ENCODE data around the gene DAGLA. TPM values are rescaled to one million over a fixed set of nuclear protein-coding genes. Genes with fewer than 3 reads are reported as not detected.
A peak's percentile ranks its signal among the peaks of the same experiment; 100 is the strongest.

DAGLA gene
- total RNA-seq, 1 donor from 2014 or later: 3.2 TPM

GRCh38 chr11:61751384-61751783, 71.2 kb downstream of the DAGLA start:
- Histone ChIP-seq H3K27ac (replicated peaks) (no peak overlapping the region), H3K27me3 (ENCODE audit: low read depth) (peaks cover 28% of the 10 kb centered on the region), H3K4me3 (no peak overlapping the region), H3K9me3 (replicated peaks) (no peaks in the 10 kb centered on the region), H3K4me1 (peaks cover 16% of the 10 kb centered on the region), H3K36me3 (no peaks in the 10 kb centered on the region)
- TF ChIP-seq, protein P1, sequence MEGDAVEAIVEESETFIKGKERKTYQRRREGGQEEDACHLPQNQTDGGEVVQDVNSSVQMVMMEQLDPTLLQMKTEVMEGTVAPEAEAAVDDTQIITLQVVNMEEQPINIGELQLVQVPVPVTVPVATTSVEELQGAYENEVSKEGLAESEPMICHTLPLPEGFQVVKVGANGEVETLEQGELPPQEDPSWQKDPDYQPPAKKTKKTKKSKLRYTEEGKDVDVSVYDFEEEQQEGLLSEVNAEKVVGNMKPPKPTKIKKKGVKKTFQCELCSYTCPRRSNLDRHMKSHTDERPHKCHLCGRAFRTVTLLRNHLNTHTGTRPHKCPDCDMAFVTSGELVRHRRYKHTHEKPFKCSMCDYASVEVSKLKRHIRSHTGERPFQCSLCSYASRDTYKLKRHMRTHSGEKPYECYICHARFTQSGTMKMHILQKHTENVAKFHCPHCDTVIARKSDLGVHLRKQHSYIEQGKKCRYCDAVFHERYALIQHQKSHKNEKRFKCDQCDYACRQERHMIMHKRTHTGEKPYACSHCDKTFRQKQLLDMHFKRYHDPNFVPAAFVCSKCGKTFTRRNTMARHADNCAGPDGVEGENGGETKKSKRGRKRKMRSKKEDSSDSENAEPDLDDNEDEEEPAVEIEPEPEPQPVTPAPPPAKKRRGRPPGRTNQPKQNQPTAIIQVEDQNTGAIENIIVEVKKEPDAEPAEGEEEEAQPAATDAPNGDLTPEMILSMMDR (IDR thresholded peaks at IDR 0.05; ENCODE audit: borderline replicate concordance): no peak
- no peak for DNase-seq
- intact Hi-C loops (cut with micrococcal nuclease): no loop called here

- Histone ChIP-seq H3K4me3 (peak within 1 kb of the TSS; percentile 60), H3K4me1 (peaks cover 16% of the 10 kb centered on the region), H3K36me3 (no peaks in the 10 kb centered on the region), H3K27ac (replicated peaks) (no peak within 1 kb of the TSS), H3K27me3 (ENCODE audit: low read depth) (peaks cover 28% of the 10 kb centered on the region), H3K9me3 (replicated peaks) (no peaks in the 10 kb centered on the region)
- intact Hi-C loops (cut with micrococcal nuclease): no loop called here
- TF ChIP-seq, protein P1 (IDR thresholded peaks at IDR 0.05; ENCODE audit: borderline replicate concordance): peak; percentile 52
- peak; percentile 49 for DNase-seq
Observed at GRCh38 chr11:61752117-61752924, 72.1 kb downstream of the DAGLA start, which contains the start of gene MYRF. MYRF (plus strand) TSS chr11:61752636; CDS start chr11:61752745, 109 bp downstream.

GRCh38 chr11:61752925-61753521, 72.8 kb downstream of the DAGLA start:
- no peak for DNase-seq

DNA sequence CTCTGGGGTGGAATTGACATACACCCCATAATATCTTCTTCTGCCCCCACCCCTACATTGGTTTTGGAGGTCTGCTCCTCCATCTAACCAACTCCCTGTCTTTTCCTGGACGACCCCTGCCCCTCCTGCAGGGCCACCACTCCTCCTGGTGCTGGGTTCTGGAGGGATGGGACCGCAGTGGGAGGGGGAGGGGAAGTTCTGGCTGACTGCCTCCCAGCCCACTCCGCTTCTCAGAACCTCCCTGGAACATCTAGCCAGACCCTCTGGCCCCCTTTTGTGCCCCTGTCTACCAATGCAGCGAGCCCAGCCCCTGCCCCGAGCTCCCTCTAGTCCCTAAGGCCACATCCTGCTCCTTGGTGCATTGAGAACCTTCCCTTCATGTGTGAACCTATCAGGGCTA, 73.5 kb downstream of the DAGLA start:
- H3K36me3 ChIP-seq: no peaks in the 10 kb centered on the region
- no peak overlapping the region for H3K4me3 ChIP-seq
- DNase-seq: no peak
- H3K9me3 ChIP-seq (replicated peaks): no peaks in the 10 kb centered on the region
- peaks cover 7% of the 10 kb centered on the region for H3K4me1 ChIP-seq
- TF ChIP-seq, protein P1 (IDR thresholded peaks at IDR 0.05; ENCODE audit: borderline replicate concordance): no peak
- peaks cover 28% of the 10 kb centered on the region for H3K27me3 ChIP-seq (ENCODE audit: low read depth)
- intact Hi-C loops (cut with micrococcal nuclease): no loop called here
- no peak overlapping the region for H3K27ac ChIP-seq (replicated peaks)

More at GRCh38 chr11:61752925-61753521, 72.8 kb downstream of the DAGLA start:
- Histone ChIP-seq H3K36me3 (no peaks in the 10 kb centered on the region), H3K4me1 (peaks cover 10% of the 10 kb centered on the region), H3K9me3 (replicated peaks) (no peaks in the 10 kb centered on the region), H3K27me3 (ENCODE audit: low read depth) (peaks cover 28% of the 10 kb centered on the region), H3K27ac (replicated peaks) (no peak overlapping the region), H3K4me3 (peak overlapping the region; percentile 60)
- TF ChIP-seq, protein P1 (IDR thresholded peaks at IDR 0.05; ENCODE audit: borderline replicate concordance): no peak
- intact Hi-C loops (cut with micrococcal nuclease): no loop called here

DNA sequence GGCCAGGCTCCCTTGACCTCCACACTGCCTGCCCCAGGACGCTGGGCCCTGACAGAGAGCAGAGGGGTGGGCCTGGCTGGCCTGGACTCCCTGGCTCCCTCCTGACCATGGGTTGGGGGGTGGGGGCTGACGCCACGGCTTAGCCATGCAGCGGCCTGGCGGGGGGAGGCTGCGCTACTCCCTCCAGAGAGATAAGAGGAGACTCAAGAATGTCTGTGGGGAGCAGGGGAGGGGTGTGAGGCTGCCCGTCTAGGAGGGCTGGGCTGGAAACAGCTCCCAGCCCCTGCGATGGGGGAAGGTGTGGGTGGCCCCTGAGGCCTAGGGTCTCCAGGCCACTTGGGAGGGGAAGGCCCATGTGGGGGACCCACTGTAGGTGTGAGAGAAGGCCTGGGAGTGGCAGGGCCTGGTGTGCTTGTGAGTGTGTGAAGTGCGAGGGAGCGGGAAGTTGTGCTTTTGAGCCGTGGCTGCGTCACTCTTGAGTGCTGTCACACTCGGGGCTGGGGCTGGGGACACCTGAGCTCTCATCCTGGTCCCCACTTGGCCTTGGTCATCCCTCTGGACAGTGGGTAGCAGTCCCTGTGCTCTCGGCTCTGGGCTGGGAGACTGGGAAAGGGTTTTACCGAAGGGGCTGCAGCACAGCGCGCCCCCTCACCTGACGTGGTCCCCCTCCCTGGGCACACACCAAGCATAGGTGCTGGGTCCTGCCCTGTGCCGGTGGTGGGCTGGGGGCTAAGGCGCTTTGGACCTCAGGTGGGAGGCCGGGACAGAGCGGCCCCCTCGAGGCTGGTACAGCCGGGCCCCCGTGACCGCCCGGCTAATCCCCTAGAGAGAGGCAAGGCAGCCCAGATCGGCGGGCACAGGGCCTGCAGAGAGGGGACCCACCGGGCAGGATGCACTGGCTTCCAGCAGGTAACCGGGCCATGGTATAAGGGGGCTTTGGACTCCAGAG, 74.6 kb downstream of the DAGLA start:
- Histone ChIP-seq H3K4me3 (no peak overlapping the region), H3K4me1 (peaks cover 7% of the 10 kb centered on the region), H3K9me3 (replicated peaks) (no peaks in the 10 kb centered on the region), H3K27me3 (ENCODE audit: low read depth) (peaks cover 29% of the 10 kb centered on the region), H3K27ac (replicated peaks) (no peak overlapping the region), H3K36me3 (no peaks in the 10 kb centered on the region)
- TF ChIP-seq, protein P1 (IDR thresholded peaks at IDR 0.05; ENCODE audit: borderline replicate concordance): no peak
- intact Hi-C loops (cut with micrococcal nuclease): no loop called here
- no peak for DNase-seq

All from left ventricle myocardium inferior (tissue), 1 donor.